OCI-LY7 (cell line): ENCODE data around the gene FKBP14. TPM values are rescaled to one million over a fixed set of nuclear protein-coding genes. Genes with fewer than 3 reads are reported as not detected.

Experiments used
- BruUV-seq: library from RNA; stranded (reverse); fragments of 400-500 nt; replicated peaks from 2 replicates; lab custom pipeline; 2021; lab: Mats Ljungman, UMichigan
- CTCF ChIA-PET: fragments of 300-600 bp; sonication (Branson Sonifier 250); formaldehyde crosslinking; loops from one replicate; lab custom pipeline; 2022; ENCODE audit warnings: antibody characterized with exemption; ENCODE audit not compliant: unreplicated experiment; lab: Charles Lee
- POLR2A ChIA-PET: fragments of 300-600 bp; sonication (Branson Sonifier 250); formaldehyde crosslinking; loops from one replicate; lab custom pipeline; 2022; ENCODE audit warnings: antibody characterized with exemption; lab: Charles Lee
- DNase-seq: peaks from one replicate; pipeline ENCODE4 v3.0.0-alpha.2; 2015; ENCODE audit warnings: low spot score
- H2AFZ ChIP-seq: fragments of 200-600 bp; sonication (generic), shearing (Covaris generic); 2 replicates; pipeline ENCODE4 v1.6.1; 2014; ENCODE audit warnings: mild to moderate bottlenecking, antibody characterized with exemption, low read length, moderate library complexity
- H3K27ac ChIP-seq: fragments of 200-600 bp; sonication (generic); 2 replicates; pipeline ENCODE4 v1.5.1; 2014; ENCODE audit warnings: mixed run types, low read depth, mild to moderate bottlenecking, moderate library complexity, low read length, inconsistent platforms; ENCODE audit not compliant: poor library complexity, severe bottlenecking
- H3K36me3 ChIP-seq: fragments of 200-600 bp; sonication (generic); 2 replicates; pipeline ENCODE4 v1.6.1; 2014; ENCODE audit warnings: mild to moderate bottlenecking, antibody characterized with exemption, low read length, moderate library complexity, mixed read lengths; ENCODE audit not compliant: insufficient read depth
- H3K4me1 ChIP-seq: fragments of 200-600 bp; sonication (generic); 2 replicates; pipeline ENCODE4 v1.5.1; 2014; ENCODE audit warnings: mild to moderate bottlenecking, low read length; ENCODE audit not compliant: insufficient read depth, poor library complexity, severe bottlenecking
- H3K4me2 ChIP-seq: fragments of 200-600 bp; sonication (generic); 2 replicates; pipeline ENCODE4 v1.6.1; 2014; ENCODE audit warnings: mild to moderate bottlenecking, low read length
- H3K4me3 ChIP-seq: fragments of 200-600 bp; sonication (generic); 2 replicates; pipeline ENCODE4 v1.5.1; 2014; ENCODE audit warnings: mild to moderate bottlenecking, low read depth, low read length; ENCODE audit not compliant: poor library complexity, severe bottlenecking
- H3K79me2 ChIP-seq: fragments of 200-600 bp; sonication (generic); 2 replicates; pipeline ENCODE4 v1.6.1; 2016; ENCODE audit warnings: low read depth, mild to moderate bottlenecking, low read length, moderate library complexity, mixed read lengths; ENCODE audit not compliant: insufficient read depth
- H3K9me2 ChIP-seq: fragments of 200-600 bp; sonication (generic); 2 replicates; pipeline ENCODE4 v1.6.1; 2016; ENCODE audit warnings: mild to moderate bottlenecking, low read length, mixed read lengths; ENCODE audit not compliant: insufficient read depth
- H3K9me3 ChIP-seq: fragments of 200-600 bp; sonication (generic); 2 replicates; pipeline ENCODE4 v1.6.1; 2014; ENCODE audit warnings: mild to moderate bottlenecking, mixed run types, low read length, mixed read lengths
- H4K20me1 ChIP-seq: fragments of 200-600 bp; sonication (generic); 2 replicates; pipeline ENCODE4 v1.6.1; 2014; ENCODE audit warnings: mild to moderate bottlenecking, antibody characterized with exemption, low read length, moderate library complexity, mixed read lengths; ENCODE audit not compliant: insufficient read depth
- EZH2phosphoT487 ChIP-seq: fragments of 200-600 bp; sonication (generic); IDR thresholded peaks from 2 replicates; pipeline ENCODE4 v1.6.1; 2018; ENCODE audit warnings: low read depth, borderline replicate concordance, mild to moderate bottlenecking, mixed run types, antibody characterized with exemption, low read length, moderate library complexity, mixed read lengths
- intact Hi-C: fragments of 100-400 bp; cut with micrococcal nuclease; formaldehyde crosslinking; loops from one replicate; pipeline ENCODE4 v1.10.0; 2022; ENCODE audit not compliant: unreplicated experiment
- total RNA-seq, 2 experiments: library from RNA; depleted of rRNA in 1 of 2; stranded (reverse); fragments of >200 nt in 1 of 2; shearing (Covaris generic) in 1 of 2; gene quantifications; 2 replicates each; pipeline ENCODE4 v1.2.3, GENCODE V29; 2014 to 2022
- TF ChIP-seq, protein P1 (sequence below): fragments of 200-600 bp; sonication (generic); conservative IDR thresholded peaks from 2 replicates; pipeline ENCODE4 v1.5.1; 2014; ENCODE audit warnings: mild to moderate bottlenecking, antibody characterized with exemption, low read length, moderate library complexity, mixed read lengths

FKBP14 gene
- total RNA-seq, 2 experiments from 2014 or later: 5.3 to 15.9 TPM

DNA sequence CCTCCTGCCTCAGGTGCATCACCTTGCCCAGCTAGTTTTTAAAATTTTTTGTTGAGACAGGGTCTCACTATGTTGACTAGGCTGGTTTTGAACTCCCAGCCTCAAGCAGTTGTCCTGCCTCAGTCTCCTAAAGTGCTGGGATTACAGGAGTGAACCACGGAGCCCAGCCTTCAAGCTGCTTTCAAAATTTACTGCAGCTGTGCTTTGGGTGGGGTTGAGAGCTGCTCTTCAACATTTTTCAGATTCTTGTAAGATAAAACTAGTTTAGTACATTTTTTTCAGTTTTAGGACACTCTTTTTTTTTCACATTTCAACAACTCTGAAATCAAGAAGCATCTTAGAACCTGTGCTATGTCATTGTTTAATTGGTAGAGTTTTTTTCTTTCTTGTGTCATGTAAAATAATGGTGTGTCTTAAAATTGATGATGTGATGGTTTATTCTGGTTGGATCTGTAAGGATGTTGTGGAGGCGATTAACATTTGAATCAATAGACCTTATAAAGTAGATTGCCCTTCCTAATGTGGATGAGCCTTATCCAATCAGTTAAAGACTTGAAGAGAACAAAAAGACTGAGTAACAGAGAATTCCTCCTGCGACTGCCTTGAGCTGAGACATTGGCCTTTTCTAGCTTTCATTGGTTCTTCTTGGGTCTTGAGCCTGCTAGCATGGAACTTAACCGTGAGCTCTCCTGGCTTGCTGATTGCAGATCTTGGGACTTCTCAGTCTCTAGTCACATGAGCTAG, 15.2 kb upstream of the FKBP14 start:
- Histone ChIP-seq H3K9me3 (no peaks in the 10 kb centered on the region; the same call in 1 of the 2 replicates), H2AFZ (no peak overlapping the region), H4K20me1 (no peaks in the 10 kb centered on the region), H3K79me2 (no peaks in the 10 kb centered on the region), H3K36me3 (peaks cover 26% of the 10 kb centered on the region), H3K27ac (no peak overlapping the region), H3K4me3 (no peak overlapping the region), H3K4me2 (no peak overlapping the region), H3K4me1 (no peaks in the 10 kb centered on the region), H3K9me2 (no peaks in the 10 kb centered on the region)
- TF ChIP-seq EZH2phosphoT487: no peak
- TF ChIP-seq, protein P1, sequence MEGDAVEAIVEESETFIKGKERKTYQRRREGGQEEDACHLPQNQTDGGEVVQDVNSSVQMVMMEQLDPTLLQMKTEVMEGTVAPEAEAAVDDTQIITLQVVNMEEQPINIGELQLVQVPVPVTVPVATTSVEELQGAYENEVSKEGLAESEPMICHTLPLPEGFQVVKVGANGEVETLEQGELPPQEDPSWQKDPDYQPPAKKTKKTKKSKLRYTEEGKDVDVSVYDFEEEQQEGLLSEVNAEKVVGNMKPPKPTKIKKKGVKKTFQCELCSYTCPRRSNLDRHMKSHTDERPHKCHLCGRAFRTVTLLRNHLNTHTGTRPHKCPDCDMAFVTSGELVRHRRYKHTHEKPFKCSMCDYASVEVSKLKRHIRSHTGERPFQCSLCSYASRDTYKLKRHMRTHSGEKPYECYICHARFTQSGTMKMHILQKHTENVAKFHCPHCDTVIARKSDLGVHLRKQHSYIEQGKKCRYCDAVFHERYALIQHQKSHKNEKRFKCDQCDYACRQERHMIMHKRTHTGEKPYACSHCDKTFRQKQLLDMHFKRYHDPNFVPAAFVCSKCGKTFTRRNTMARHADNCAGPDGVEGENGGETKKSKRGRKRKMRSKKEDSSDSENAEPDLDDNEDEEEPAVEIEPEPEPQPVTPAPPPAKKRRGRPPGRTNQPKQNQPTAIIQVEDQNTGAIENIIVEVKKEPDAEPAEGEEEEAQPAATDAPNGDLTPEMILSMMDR: no peak
- BruUV-seq: no TSS peak
- ChIA-PET POLR2A (interaction anchor here (0.6 to 1.9 kb wide), 5 partner anchors 10 to 20 kb away, joined by 3 to 10 read pairs (median 3); partner anchors contain the start of gene FKBP14), CTCF (no interaction called here)
- DNase-seq: no peak
- intact Hi-C loops: no loop called here

DNA sequence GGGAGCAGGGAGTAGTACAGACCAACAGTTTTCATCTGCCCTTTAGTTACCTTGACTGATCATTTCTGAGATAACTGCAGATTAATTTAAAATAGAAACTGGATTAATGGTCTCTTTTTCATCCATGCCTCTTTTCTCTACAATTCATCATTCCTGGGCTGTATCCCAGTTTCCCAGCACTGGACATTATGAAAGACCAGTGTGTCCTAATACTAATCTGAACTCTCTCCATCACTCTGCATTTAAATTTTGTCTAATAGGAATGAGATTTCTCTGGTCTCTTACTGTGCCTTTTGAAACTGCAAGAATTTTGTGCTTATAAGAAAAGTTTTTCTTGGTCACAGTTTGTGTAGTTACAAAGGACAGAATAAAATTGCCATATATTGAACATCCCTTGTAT, 14.4 kb upstream of the FKBP14 start:
- H3K27ac ChIP-seq: no peak overlapping the region
- no peaks in the 10 kb centered on the region for H3K9me2 ChIP-seq
- no peaks in the 10 kb centered on the region for H4K20me1 ChIP-seq
- H2AFZ ChIP-seq: no peak overlapping the region
- ChIA-PET CTCF (no interaction called here), POLR2A (interaction anchor here (0.6 to 1.9 kb wide), 2 partner anchors 11 to 579 kb away, joined by 4 to 10 read pairs; no protein-coding TSS in a partner anchor)
- H3K4me1 ChIP-seq: no peaks in the 10 kb centered on the region
- no peak overlapping the region for H3K4me3 ChIP-seq
- no peak for DNase-seq
- intact Hi-C loops: no loop called here
- no TSS peak for BruUV-seq
- TF ChIP-seq, protein P1: no peak
- TF ChIP-seq EZH2phosphoT487: no peak
- H3K79me2 ChIP-seq: no peaks in the 10 kb centered on the region
- no peaks in the 10 kb centered on the region; the same call in 1 of the 2 replicates for H3K9me3 ChIP-seq
- H3K36me3 ChIP-seq: peaks cover 18% of the 10 kb centered on the region; the same call in 1 of the 2 replicates
- no peak overlapping the region for H3K4me2 ChIP-seq
